Measurements from ENCODE around the gene CDC42SE1. TPM values are rescaled to one million over a fixed set of nuclear protein-coding genes. Genes with fewer than 3 reads are reported as not detected.

CDC42SE1 gene
- total and polyA plus RNA-seq, 2 donors = 47.2 to 62.1 TPM

GRCh38 chr1:151061704-151062103 lies 2.3 kb upstream of the CDC42SE1 start:
- no peak overlapping the region for H3K27ac ChIP-seq (ENCODE audit: low read depth)
- 67% methylated on average over 2 of the region's 2 CpGs for WGBS
- no peaks in the 10 kb centered on the region for H3K4me1 ChIP-seq (ENCODE audit: insufficient read depth)
- H3K36me3 ChIP-seq (ENCODE audit: insufficient read depth) = no peaks in the 10 kb centered on the region
- H3K4me3 ChIP-seq (ENCODE audit: low read depth, low read length) = no peak overlapping the region
- no peak for DNase-seq (ENCODE audit: extremely low spot score)

GRCh38 chr1:151060657-151061421 lies 1.4 kb upstream of the CDC42SE1 start:
- WGBS = 38% methylated on average over 4 of the region's 4 CpGs
- Histone ChIP-seq H3K36me3 (ENCODE audit: insufficient read depth) (no peaks in the 10 kb centered on the region), H3K4me3 (ENCODE audit: low read depth, low read length) (peak overlapping the region; percentile 75), H3K4me1 (ENCODE audit: insufficient read depth) (no peaks in the 10 kb centered on the region), H3K27ac (ENCODE audit: low read depth) (no peak overlapping the region)
- no peak for DNase-seq (ENCODE audit: extremely low spot score)

- H3K4me3 ChIP-seq (ENCODE audit: low read depth, low read length) = peak within 1 kb of the TSS; percentile 75
- WGBS = under 1% methylated on average over 15 of the region's 15 CpGs
- no peak for DNase-seq (ENCODE audit: extremely low spot score)
- H3K36me3 ChIP-seq (ENCODE audit: insufficient read depth) = no peaks in the 10 kb centered on the region
- peak within 1 kb of the TSS; percentile 93 for H3K27ac ChIP-seq (ENCODE audit: low read depth)
- H3K4me1 ChIP-seq (ENCODE audit: insufficient read depth) = no peaks in the 10 kb centered on the region
Observed at GRCh38 chr1:151060007-151060656, 710 bp upstream of the CDC42SE1 start, which contains the start of gene MLLT11. Gene MLLT11, plus strand, starts transcription at chr1:151060397. Its CDS starts 6,828 bp downstream, at chr1:151067225.

GRCh38 chr1:151058692-151059091 lies 730 bp downstream of the CDC42SE1 start:
- no peaks in the 10 kb centered on the region for H3K4me1 ChIP-seq (ENCODE audit: insufficient read depth)
- peak overlapping the region; percentile 93 for H3K27ac ChIP-seq (ENCODE audit: low read depth)
- 2% methylated on average over 10 of the region's 10 CpGs for WGBS
- H3K36me3 ChIP-seq (ENCODE audit: insufficient read depth) = peaks cover 6% of the 10 kb centered on the region
- DNase-seq (ENCODE audit: extremely low spot score) = no peak
- H3K4me3 ChIP-seq (ENCODE audit: low read depth, low read length) = peak overlapping the region; percentile 75

GRCh38 chr1:151056149-151056548 lies 3.3 kb downstream of the CDC42SE1 start:
- Histone ChIP-seq H3K4me3 (ENCODE audit: low read depth, low read length) (no peak overlapping the region), H3K36me3 (ENCODE audit: insufficient read depth) (peaks cover 11% of the 10 kb centered on the region), H3K27ac (ENCODE audit: low read depth) (peak overlapping the region; percentile 57), H3K4me1 (ENCODE audit: insufficient read depth) (no peaks in the 10 kb centered on the region)
- DNase-seq (ENCODE audit: extremely low spot score) = no peak
- 75% methylated on average over 2 of the region's 2 CpGs for WGBS

GRCh38 chr1:151055581-151055980 lies 3.8 kb downstream of the CDC42SE1 start:
- 42% methylated on average over 2 of the region's 2 CpGs for WGBS
- H3K36me3 ChIP-seq (ENCODE audit: insufficient read depth) = peaks cover 11% of the 10 kb centered on the region
- no peak for DNase-seq (ENCODE audit: extremely low spot score)
- H3K4me1 ChIP-seq (ENCODE audit: insufficient read depth) = no peaks in the 10 kb centered on the region
- H3K4me3 ChIP-seq (ENCODE audit: low read depth, low read length) = no peak overlapping the region
- no peak overlapping the region for H3K27ac ChIP-seq (ENCODE audit: low read depth)

GRCh38 chr1:151054971-151055547 lies 4.4 kb downstream of the CDC42SE1 start:
- no peak for DNase-seq (ENCODE audit: extremely low spot score)
- Histone ChIP-seq H3K4me3 (ENCODE audit: low read depth, low read length) (no peak overlapping the region), H3K27ac (ENCODE audit: low read depth) (no peak overlapping the region), H3K36me3 (ENCODE audit: insufficient read depth) (peaks cover 11% of the 10 kb centered on the region), H3K4me1 (ENCODE audit: insufficient read depth) (no peaks in the 10 kb centered on the region)
- 88% methylated on average over 4 of the region's 4 CpGs for WGBS

- Histone ChIP-seq H3K4me3 (ENCODE audit: low read depth, low read length) (no peak overlapping the region), H3K4me1 (ENCODE audit: insufficient read depth) (no peaks in the 10 kb centered on the region), H3K27ac (ENCODE audit: low read depth) (no peak overlapping the region), H3K36me3 (ENCODE audit: insufficient read depth) (peaks cover 11% of the 10 kb centered on the region)
- 66% methylated on average over 2 of the region's 2 CpGs for WGBS
- DNase-seq (ENCODE audit: extremely low spot score) = no peak
Observed at GRCh38 chr1:151051356-151052009, 7.9 kb downstream of the CDC42SE1 start.

- no peak for DNase-seq (ENCODE audit: extremely low spot score)
- H3K27ac ChIP-seq (ENCODE audit: low read depth) = no peak overlapping the region
- 81% methylated on average over 2 of the region's 2 CpGs for WGBS
Observed at GRCh38 chr1:151050051-151050688, 9.3 kb downstream of the CDC42SE1 start.

GRCh38 chr1:151049458-151049857 lies 10.0 kb downstream of the CDC42SE1 start:
- no peaks in the 10 kb centered on the region for H3K4me1 ChIP-seq (ENCODE audit: insufficient read depth)
- no peak overlapping the region for H3K4me3 ChIP-seq (ENCODE audit: low read depth, low read length)
- WGBS = 87% methylated on average over 5 of the region's 5 CpGs
- H3K27ac ChIP-seq (ENCODE audit: low read depth) = no peak overlapping the region
- DNase-seq (ENCODE audit: extremely low spot score) = no peak
- peaks cover 7% of the 10 kb centered on the region for H3K36me3 ChIP-seq (ENCODE audit: insufficient read depth)

More at GRCh38 chr1:151050051-151050688, 9.3 kb downstream of the CDC42SE1 start:
- no peak overlapping the region for H3K4me3 ChIP-seq (ENCODE audit: low read depth, low read length)
- H3K4me1 ChIP-seq (ENCODE audit: insufficient read depth) = no peaks in the 10 kb centered on the region
- peaks cover 11% of the 10 kb centered on the region for H3K36me3 ChIP-seq (ENCODE audit: insufficient read depth)

GRCh38 chr1:151048645-151049032 lies 10.8 kb downstream of the CDC42SE1 start:
- H3K4me1 ChIP-seq (ENCODE audit: insufficient read depth) = no peaks in the 10 kb centered on the region
- no peak for DNase-seq (ENCODE audit: extremely low spot score)
- peak overlapping the region; percentile 48 for H3K27ac ChIP-seq (ENCODE audit: low read depth)
- peaks cover 5% of the 10 kb centered on the region for H3K36me3 ChIP-seq (ENCODE audit: insufficient read depth)
- peak overlapping the region; percentile 73 for H3K4me3 ChIP-seq (ENCODE audit: low read depth, low read length)
- WGBS = 9% methylated on average over 3 of the region's 3 CpGs

GRCh38 chr1:151047925-151048644 lies 11.3 kb downstream of the CDC42SE1 start:
- DNase-seq (ENCODE audit: extremely low spot score) = no peak
- Histone ChIP-seq H3K27ac (ENCODE audit: low read depth) (peak overlapping the region; percentile 88), H3K36me3 (ENCODE audit: insufficient read depth) (peaks cover 5% of the 10 kb centered on the region), H3K4me1 (ENCODE audit: insufficient read depth) (no peaks in the 10 kb centered on the region), H3K4me3 (ENCODE audit: low read depth, low read length) (peak overlapping the region; percentile 73)
- under 1% methylated on average over 48 of the region's 48 CpGs for WGBS

GRCh38 chr1:151047591-151047924 lies 11.9 kb downstream of the CDC42SE1 start, which contains the start of gene C1orf56:
Gene C1orf56, plus strand, starts transcription at chr1:151047751. Its CDS starts 97 bp downstream, at chr1:151047848.
- Histone ChIP-seq H3K36me3 (ENCODE audit: insufficient read depth) (peaks cover 3% of the 10 kb centered on the region), H3K4me3 (ENCODE audit: low read depth, low read length) (peak within 1 kb of the TSS; percentile 73), H3K27ac (ENCODE audit: low read depth) (peak within 1 kb of the TSS; percentile 88), H3K4me1 (ENCODE audit: insufficient read depth) (no peaks in the 10 kb centered on the region)
- WGBS = under 1% methylated on average over 29 of the region's 29 CpGs
- no peak for DNase-seq (ENCODE audit: extremely low spot score)
